ENCODE measurements around the gene GAREM1. TPM values are rescaled to one million over a fixed set of nuclear protein-coding genes. Genes with fewer than 3 reads are reported as not detected.
"Not testable (repeated sequence)": the region's sequence is repeated elsewhere in the genome, so short reads cannot be mapped to it uniquely, and the experiment has no call there.

The GAREM1 gene
- total RNA-seq, 1 experiment from 2014 or later, result 4.7 TPM

DNA sequence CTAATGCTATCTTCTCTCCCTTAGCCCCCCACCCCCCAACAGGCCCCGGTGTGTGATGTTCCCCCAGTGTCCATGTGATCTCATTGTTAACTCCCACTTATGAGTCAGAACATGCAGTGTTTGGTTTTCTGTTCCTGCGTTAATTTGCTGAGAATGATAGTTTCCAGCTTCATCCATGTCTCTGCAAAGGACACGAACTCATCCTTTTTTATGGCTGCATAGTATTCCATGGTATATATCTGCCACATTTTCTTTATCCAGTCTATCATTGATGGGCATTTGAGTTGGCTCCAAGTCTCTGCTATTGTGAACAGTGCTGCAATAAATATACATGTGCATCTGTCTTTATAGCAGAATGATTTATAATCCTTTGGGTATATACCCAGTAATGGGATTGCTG, 179.1 kb downstream of the GAREM1 start:
- CTCF ChIA-PET; H3K4me1 ChIP-seq (ENCODE audit: control insufficient read depth, insufficient read depth, low read length); ATAC-seq; H3K4me3 ChIP-seq (ENCODE audit: low read depth in 2 of 2, low read length in 2 of 2); H3K36me3 ChIP-seq (ENCODE audit: control insufficient read depth, insufficient read depth, low read length); in situ Hi-C loops (cut with HindIII; ENCODE audit: low pct_unique_long_range_greater_than_20kb, low sequenced_read_pairs); DNase-seq (ENCODE audit: low read depth, low spot score); H3K27me3 ChIP-seq (ENCODE audit: control insufficient read depth, insufficient read depth, low read length); H3K9me3 ChIP-seq (ENCODE audit: control insufficient read depth, insufficient read depth, low read depth, low read length); intact Hi-C loops (cut with micrococcal nuclease; ENCODE audit: unreplicated experiment); BruUV-seq (replicated peaks); POLR2A ChIA-PET; H3K27ac ChIP-seq (ENCODE audit: low read length): not testable (repeated sequence)

DNA sequence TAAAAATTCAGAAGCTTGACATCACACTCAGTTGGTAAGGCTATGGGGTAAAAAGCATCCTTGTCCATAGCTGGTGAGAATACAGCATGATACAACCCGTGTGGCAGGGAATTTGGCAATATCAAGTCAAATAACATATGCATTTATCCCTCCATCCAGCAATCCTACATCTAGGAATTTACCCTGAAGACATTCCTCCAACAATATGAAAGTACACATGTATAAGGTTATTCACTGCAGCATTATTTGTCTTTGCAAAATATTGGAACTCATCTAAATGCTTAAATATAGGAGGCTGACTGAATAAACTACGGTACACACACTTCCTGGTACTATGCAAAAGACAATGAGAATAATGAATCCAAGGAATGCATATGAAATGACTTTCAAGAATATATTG, 179.9 kb downstream of the GAREM1 start:
- CTCF ChIA-PET, result interaction anchor here (0.7 kb wide), 2 partner anchors 37 to 150 kb away, joined by 4 to 10 read pairs; no protein-coding TSS in a partner anchor
- no peak for ATAC-seq
- Histone ChIP-seq H3K4me1 (ENCODE audit: control insufficient read depth, insufficient read depth, low read length) (no peaks in the 10 kb centered on the region), H3K36me3 (ENCODE audit: control insufficient read depth, insufficient read depth, low read length) (no peaks in the 10 kb centered on the region), H3K4me3 (ENCODE audit: low read depth in 2 of 2, low read length in 2 of 2) (no peak overlapping the region), H3K27ac (ENCODE audit: low read length) (no peak overlapping the region), H3K9me3 (ENCODE audit: control insufficient read depth, insufficient read depth, low read depth, low read length) (no peaks in the 10 kb centered on the region), H3K27me3 (ENCODE audit: control insufficient read depth, insufficient read depth, low read length) (no peaks in the 10 kb centered on the region)
- intact Hi-C loops (cut with micrococcal nuclease; ENCODE audit: unreplicated experiment) (no loop called here), in situ Hi-C loops (cut with HindIII; ENCODE audit: low pct_unique_long_range_greater_than_20kb, low sequenced_read_pairs) (no loop called here)
- no TSS peak for BruUV-seq (replicated peaks)
- TF ChIP-seq SIN3A (IDR thresholded peaks at IDR 0.05; ENCODE audit: borderline replicate concordance, insufficient read depth, low read depth, low read length), result no peak
- no peak for TF ChIP-seq POLR2AphosphoS5 (IDR thresholded peaks at IDR 0.05; ENCODE audit: low read depth, low read length)
- TF ChIP-seq, protein P1, sequence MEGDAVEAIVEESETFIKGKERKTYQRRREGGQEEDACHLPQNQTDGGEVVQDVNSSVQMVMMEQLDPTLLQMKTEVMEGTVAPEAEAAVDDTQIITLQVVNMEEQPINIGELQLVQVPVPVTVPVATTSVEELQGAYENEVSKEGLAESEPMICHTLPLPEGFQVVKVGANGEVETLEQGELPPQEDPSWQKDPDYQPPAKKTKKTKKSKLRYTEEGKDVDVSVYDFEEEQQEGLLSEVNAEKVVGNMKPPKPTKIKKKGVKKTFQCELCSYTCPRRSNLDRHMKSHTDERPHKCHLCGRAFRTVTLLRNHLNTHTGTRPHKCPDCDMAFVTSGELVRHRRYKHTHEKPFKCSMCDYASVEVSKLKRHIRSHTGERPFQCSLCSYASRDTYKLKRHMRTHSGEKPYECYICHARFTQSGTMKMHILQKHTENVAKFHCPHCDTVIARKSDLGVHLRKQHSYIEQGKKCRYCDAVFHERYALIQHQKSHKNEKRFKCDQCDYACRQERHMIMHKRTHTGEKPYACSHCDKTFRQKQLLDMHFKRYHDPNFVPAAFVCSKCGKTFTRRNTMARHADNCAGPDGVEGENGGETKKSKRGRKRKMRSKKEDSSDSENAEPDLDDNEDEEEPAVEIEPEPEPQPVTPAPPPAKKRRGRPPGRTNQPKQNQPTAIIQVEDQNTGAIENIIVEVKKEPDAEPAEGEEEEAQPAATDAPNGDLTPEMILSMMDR (IDR thresholded peaks at IDR 0.05), result no peak
- TF ChIP-seq, protein P2, sequence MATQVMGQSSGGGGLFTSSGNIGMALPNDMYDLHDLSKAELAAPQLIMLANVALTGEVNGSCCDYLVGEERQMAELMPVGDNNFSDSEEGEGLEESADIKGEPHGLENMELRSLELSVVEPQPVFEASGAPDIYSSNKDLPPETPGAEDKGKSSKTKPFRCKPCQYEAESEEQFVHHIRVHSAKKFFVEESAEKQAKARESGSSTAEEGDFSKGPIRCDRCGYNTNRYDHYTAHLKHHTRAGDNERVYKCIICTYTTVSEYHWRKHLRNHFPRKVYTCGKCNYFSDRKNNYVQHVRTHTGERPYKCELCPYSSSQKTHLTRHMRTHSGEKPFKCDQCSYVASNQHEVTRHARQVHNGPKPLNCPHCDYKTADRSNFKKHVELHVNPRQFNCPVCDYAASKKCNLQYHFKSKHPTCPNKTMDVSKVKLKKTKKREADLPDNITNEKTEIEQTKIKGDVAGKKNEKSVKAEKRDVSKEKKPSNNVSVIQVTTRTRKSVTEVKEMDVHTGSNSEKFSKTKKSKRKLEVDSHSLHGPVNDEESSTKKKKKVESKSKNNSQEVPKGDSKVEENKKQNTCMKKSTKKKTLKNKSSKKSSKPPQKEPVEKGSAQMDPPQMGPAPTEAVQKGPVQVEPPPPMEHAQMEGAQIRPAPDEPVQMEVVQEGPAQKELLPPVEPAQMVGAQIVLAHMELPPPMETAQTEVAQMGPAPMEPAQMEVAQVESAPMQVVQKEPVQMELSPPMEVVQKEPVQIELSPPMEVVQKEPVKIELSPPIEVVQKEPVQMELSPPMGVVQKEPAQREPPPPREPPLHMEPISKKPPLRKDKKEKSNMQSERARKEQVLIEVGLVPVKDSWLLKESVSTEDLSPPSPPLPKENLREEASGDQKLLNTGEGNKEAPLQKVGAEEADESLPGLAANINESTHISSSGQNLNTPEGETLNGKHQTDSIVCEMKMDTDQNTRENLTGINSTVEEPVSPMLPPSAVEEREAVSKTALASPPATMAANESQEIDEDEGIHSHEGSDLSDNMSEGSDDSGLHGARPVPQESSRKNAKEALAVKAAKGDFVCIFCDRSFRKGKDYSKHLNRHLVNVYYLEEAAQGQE (IDR thresholded peaks at IDR 0.05; ENCODE audit: insufficient read depth in 1 of 2, low read depth in 2 of 2, low read length in 1 of 2), result no peak
- TF ChIP-seq TCF7L2 (IDR thresholded peaks at IDR 0.05; ENCODE audit: low read depth, low read length), result no peak
- no peak for DNase-seq (ENCODE audit: low read depth, low spot score)
- POLR2A ChIA-PET, result interaction anchor here (0.7 kb wide), 1 partner anchor 180 kb away, joined by 7 read pairs; the partner anchor contains the start of gene GAREM1

DNA sequence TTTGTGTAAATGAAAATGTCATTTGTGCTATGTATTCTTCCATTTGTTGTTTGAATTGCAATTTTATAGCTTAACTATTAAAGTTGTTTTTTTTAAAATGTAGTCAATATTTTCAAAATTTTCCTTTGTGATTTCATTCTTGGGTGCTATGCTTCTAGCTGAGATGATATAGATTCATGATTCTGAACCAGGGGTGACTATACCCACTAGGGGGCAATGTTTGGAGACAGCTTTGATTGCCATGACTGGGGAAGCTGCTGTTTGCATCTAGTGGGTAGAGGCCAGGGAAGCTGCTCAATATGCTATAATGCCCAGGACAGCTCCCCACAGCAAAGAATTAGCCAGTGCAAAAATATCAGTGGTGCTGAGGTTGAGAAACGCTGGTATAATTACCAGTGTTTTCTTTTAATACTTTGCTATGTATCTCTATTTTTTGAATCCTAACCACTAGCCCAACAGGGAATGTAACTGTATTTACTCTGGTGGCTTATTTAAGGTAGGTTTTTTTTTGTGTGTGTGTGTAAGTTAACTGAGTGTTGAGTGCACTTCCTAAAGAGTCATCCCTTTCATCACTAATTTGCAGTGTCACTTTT, 181.1 kb downstream of the GAREM1 start:
- BruUV-seq (replicated peaks), result no TSS peak
- DNase-seq (ENCODE audit: low read depth, low spot score) (peak; percentile 38), ATAC-seq (peak; percentile 84)
- H3K9me3 ChIP-seq (ENCODE audit: control insufficient read depth, insufficient read depth, low read depth, low read length), result no peaks in the 10 kb centered on the region
- H3K27me3 ChIP-seq (ENCODE audit: control insufficient read depth, insufficient read depth, low read length), result no peaks in the 10 kb centered on the region
- POLR2A ChIA-PET, result no interaction called here
- CTCF ChIA-PET, result interaction anchor here (0.7 to 1.4 kb wide), 5 partner anchors 12 to 260 kb away, joined by 3 to 16 read pairs (median 4); partner anchors contain the start of gene GAREM1
- intact Hi-C loops (cut with micrococcal nuclease; ENCODE audit: unreplicated experiment), result no loop called here
- H3K27ac ChIP-seq (ENCODE audit: low read length), result no peak overlapping the region
- H3K4me3 ChIP-seq (ENCODE audit: low read depth in 2 of 2, low read length in 2 of 2), result no peak overlapping the region
- no peaks in the 10 kb centered on the region for H3K4me1 ChIP-seq (ENCODE audit: control insufficient read depth, insufficient read depth, low read length)
- TF ChIP-seq, protein P1 (IDR thresholded peaks at IDR 0.05), result peak; percentile 75
- TF ChIP-seq TCF7L2 (IDR thresholded peaks at IDR 0.05; ENCODE audit: low read depth, low read length), result no peak
- in situ Hi-C loops (cut with HindIII; ENCODE audit: low pct_unique_long_range_greater_than_20kb, low sequenced_read_pairs), result no loop called here
- H3K36me3 ChIP-seq (ENCODE audit: control insufficient read depth, insufficient read depth, low read length), result no peaks in the 10 kb centered on the region

Data from Panc1 (cell line).